GM12874 (cell line): Measurements from ENCODE around the gene DMGDH.

ENCODE experiments used
- CTCF ChIP-seq: IDR thresholded peaks from 2 replicates; pipeline ENCODE4 v1.5.1; 2011; ENCODE audit warnings: low read depth, mild to moderate bottlenecking, control low read depth, low read length, moderate library complexity; ENCODE audit not compliant: insufficient read depth

The DMGDH gene

GRCh38 chr5:79011219-79011836, 58.1 kb downstream of the DMGDH start:
- TF ChIP-seq CTCF: no peak

GRCh38 chr5:79008362-79008761, 61.1 kb downstream of the DMGDH start:
- TF ChIP-seq CTCF: no peak

- TF ChIP-seq CTCF: no peak
Observed at GRCh38 chr5:79007872-79008271, 61.6 kb downstream of the DMGDH start.

DNA sequence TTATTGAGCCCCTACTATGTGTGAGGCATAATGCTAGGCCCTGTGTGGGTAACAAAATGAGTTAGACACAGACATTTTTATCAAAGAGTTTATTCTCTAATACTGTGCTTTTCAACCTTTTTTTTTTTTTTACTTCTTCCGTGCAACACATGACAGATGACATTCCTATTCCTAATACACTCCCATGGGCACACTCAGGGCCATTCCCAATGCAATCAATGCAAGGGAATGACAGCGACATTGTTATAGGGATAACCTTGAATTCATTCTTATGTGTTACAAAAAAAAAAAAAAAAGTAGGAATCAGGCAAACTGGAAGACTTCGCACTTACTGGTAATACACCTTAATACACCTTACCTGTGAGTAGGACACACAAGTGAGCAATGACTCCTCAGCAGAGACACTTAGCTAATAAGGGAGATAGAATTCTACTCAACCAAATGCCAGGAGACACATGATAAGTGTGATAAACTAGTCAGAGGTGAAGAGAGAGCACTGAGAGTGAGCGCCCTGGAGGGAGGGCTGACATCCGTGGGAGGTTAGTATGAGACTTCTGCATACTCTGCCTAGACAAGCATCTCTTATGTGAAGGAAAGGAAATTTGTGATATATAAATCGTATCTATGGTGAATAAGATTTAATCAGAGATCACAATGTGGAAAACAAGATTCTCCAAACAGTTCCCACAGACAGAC, 63.4 kb downstream of the DMGDH start:
- no peak for TF ChIP-seq CTCF

DNA sequence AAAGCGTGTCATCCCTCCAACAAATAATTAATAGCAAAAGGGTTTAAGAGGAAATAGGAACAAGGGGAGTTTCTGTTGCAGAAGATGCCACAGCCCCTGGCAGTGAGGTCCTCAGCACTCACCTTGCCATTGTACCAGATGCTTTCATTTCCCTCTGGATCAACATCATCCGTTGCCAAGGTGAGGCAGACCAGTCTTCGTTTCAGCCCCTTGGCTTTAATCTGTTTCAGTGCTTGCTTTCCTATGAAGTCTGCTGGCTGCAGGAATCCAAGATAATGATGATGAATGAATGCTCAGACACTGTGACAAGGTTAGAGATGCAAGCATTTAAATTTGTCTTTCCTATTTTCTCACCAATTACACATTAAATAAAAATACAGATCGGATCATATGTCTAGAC, 64.3 kb downstream of the DMGDH start:
- TF ChIP-seq CTCF: no peak

DNA sequence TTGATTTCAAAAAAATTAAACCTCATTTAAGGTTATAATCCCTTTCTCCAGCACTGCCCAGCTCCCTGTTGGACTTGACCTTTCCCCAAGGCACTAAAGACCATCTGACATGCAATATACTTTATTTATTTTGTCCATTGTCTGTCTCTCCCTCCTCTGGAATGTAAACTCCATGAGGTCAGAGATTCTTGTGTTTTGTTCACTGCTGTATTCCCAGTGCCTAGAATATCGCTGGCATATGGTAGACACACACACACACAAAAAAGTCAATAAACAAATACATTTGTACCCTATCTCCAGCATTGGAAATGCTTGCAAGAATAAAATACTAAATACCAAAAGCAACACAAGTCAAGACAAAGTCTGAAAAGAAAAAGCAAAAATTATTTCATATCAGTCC, 67.1 kb downstream of the DMGDH start:
- TF ChIP-seq CTCF: no peak

DNA sequence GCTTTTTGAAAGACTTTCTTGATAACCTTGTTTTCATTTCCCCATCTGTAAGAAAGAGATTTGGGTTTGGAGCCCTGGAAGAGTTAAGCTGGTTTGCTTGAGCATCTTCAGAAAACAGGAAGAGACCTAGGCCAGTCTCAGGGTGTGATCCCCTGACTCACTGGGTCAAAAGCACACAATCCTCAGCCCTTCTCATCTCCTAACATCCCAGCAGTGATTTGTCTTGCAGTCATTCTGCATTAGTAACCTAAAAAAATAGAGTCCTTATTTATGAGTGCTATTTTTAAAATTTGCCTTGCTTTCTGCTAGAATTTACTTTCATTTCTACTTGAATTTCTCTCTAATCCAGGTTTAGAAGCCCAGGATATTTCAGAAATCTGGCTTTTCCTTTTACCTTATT, 68.0 kb downstream of the DMGDH start:
- TF ChIP-seq CTCF: no peak

- no peak for TF ChIP-seq CTCF
Observed at GRCh38 chr5:78997090-78997489, 72.4 kb downstream of the DMGDH start.
